HG03565 (cell line): Measurements from ENCODE around the gene HGD.
"Not testable (repeated sequence)": the region's sequence is repeated elsewhere in the genome, so short reads cannot be mapped to it uniquely, and the experiment has no call there.

ENCODE experiments used
- ATAC-seq: cut with Tn5 transposase; IDR thresholded peaks from one replicate; pipeline ENCODE4 v1.9.1; 2021; ENCODE audit warnings: mild to moderate bottlenecking, moderate library complexity; ENCODE audit not compliant: unreplicated experiment

The HGD gene

GRCh38 chr3:120680193-120680894 is 1.7 kb downstream of the HGD start:
- ATAC-seq: no peak

GRCh38 chr3:120678984-120679383 is 3.1 kb downstream of the HGD start:
- no peak for ATAC-seq

GRCh38 chr3:120678331-120678947 is 3.6 kb downstream of the HGD start:
- ATAC-seq: peak; percentile 67

GRCh38 chr3:120677193-120677592 is 4.8 kb downstream of the HGD start:
- not testable (repeated sequence) for ATAC-seq

GRCh38 chr3:120673116-120673515 is 8.9 kb downstream of the HGD start:
- no peak for ATAC-seq

- ATAC-seq: no peak
Observed at GRCh38 chr3:120670576-120670975, 11.5 kb downstream of the HGD start.

- no peak for ATAC-seq
Observed at GRCh38 chr3:120664926-120665325, 17.1 kb downstream of the HGD start.

- no peak for ATAC-seq
Observed at GRCh38 chr3:120661945-120662344, 20.1 kb downstream of the HGD start.

- ATAC-seq: no peak
Observed at GRCh38 chr3:120661106-120661905, 20.7 kb downstream of the HGD start.

GRCh38 chr3:120659834-120660233 is 22.2 kb downstream of the HGD start:
- no peak for ATAC-seq

GRCh38 chr3:120659285-120659684 is 22.8 kb downstream of the HGD start:
- no peak for ATAC-seq

- no peak for ATAC-seq
Observed at GRCh38 chr3:120652896-120653545, 29.0 kb downstream of the HGD start.

- ATAC-seq: no peak
Observed at GRCh38 chr3:120652281-120652680, 29.8 kb downstream of the HGD start.

- ATAC-seq: no peak
Observed at GRCh38 chr3:120650311-120650710, 31.7 kb downstream of the HGD start.

- no peak for ATAC-seq
Observed at GRCh38 chr3:120649830-120650233, 32.2 kb downstream of the HGD start.

GRCh38 chr3:120648290-120648689 is 33.7 kb downstream of the HGD start:
- ATAC-seq: no peak

- no peak for ATAC-seq
Observed at GRCh38 chr3:120646771-120647432, 35.1 kb downstream of the HGD start.

GRCh38 chr3:120645083-120645845 is 36.8 kb downstream of the HGD start:
- ATAC-seq: no peak

- no peak for ATAC-seq
Observed at GRCh38 chr3:120642368-120642948, 39.6 kb downstream of the HGD start.
